ENCODE data around the gene IGF1R.
A peak's percentile ranks its signal among the peaks of the same experiment; 100 is the strongest.

Gene IGF1R

DNA sequence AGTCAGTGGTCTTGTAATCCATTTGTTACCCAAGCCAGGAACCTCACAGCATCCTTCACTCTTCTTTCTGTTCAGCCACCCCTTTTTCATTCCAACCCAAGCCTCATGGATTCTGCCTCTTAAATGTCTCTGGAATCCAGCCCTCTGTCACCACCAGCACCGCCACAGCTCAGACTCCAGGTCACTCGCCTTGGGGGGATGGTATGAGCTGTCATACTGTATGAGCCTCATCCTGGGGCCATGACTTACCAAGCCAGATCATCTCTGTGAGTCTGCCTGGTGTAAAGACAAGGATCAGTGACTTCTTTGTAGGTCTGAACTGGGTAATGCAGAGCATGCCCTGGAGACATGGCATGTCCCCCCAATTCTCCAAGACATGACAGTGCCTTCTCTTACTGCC is 279.7 kb downstream of the IGF1R start:
- TF ChIP-seq, protein P1, sequence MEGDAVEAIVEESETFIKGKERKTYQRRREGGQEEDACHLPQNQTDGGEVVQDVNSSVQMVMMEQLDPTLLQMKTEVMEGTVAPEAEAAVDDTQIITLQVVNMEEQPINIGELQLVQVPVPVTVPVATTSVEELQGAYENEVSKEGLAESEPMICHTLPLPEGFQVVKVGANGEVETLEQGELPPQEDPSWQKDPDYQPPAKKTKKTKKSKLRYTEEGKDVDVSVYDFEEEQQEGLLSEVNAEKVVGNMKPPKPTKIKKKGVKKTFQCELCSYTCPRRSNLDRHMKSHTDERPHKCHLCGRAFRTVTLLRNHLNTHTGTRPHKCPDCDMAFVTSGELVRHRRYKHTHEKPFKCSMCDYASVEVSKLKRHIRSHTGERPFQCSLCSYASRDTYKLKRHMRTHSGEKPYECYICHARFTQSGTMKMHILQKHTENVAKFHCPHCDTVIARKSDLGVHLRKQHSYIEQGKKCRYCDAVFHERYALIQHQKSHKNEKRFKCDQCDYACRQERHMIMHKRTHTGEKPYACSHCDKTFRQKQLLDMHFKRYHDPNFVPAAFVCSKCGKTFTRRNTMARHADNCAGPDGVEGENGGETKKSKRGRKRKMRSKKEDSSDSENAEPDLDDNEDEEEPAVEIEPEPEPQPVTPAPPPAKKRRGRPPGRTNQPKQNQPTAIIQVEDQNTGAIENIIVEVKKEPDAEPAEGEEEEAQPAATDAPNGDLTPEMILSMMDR (IDR thresholded peaks at IDR 0.05; ENCODE audit: low read depth, low read length): no peak
- Histone ChIP-seq H3K4me1 (peaks cover 8% of the 10 kb centered on the region), H3K36me3 (peaks cover 96% of the 10 kb centered on the region), H3K4me3 (ENCODE audit: low read depth, low read length) (no peak overlapping the region), H3K9me3 (no peaks in the 10 kb centered on the region), H3K27me3 (no peaks in the 10 kb centered on the region)
- DNase-seq: peak; percentile 26

DNA sequence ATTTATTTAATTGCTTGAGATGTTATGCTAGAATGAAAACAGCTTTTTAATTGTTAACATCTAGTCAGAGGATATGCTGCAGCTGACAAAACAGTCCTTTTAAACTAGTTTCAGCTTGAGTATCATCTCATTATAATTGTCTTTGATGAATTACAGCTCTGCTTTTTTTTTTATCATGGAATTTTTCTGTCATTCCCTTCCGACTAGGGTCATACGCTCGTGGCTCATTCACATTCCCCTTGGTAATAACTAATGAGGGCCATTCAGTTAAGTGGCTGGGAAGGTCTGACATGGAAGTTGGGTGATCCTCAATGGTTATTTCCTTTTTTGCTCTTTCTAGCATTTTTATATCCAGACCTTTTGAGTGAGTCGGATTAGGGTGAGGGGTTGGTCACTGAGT is 282.2 kb downstream of the IGF1R start:
- Histone ChIP-seq H3K36me3 (peaks cover 89% of the 10 kb centered on the region), H3K9me3 (no peaks in the 10 kb centered on the region), H3K4me3 (ENCODE audit: low read depth, low read length) (no peak overlapping the region), H3K4me1 (peaks cover 8% of the 10 kb centered on the region), H3K27me3 (no peaks in the 10 kb centered on the region)
- no peak for DNase-seq
- TF ChIP-seq, protein P1 (IDR thresholded peaks at IDR 0.05; ENCODE audit: low read depth, low read length): no peak

DNA sequence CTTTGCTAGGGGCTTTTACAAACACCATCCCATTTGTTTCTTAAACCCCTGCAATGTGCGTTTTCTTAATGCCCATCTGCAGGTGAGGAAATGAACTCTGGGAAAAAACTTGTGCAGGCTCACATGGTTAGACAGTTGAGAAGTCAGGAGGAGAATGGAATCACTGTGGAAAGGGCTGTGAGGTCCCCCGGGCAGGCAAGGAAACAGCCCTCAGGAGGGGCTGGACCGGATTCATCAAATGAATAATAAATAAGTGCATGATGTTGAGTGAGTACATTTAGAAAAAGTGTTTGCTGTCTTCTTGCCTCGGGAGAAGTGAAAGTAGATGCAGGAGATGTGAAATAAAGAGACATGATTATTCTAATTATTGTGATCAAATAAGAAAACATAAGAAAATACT is 282.7 kb downstream of the IGF1R start:
- Histone ChIP-seq H3K36me3 (peaks cover 89% of the 10 kb centered on the region), H3K27me3 (no peaks in the 10 kb centered on the region), H3K9me3 (no peaks in the 10 kb centered on the region), H3K4me1 (peaks cover 8% of the 10 kb centered on the region), H3K4me3 (ENCODE audit: low read depth, low read length) (no peak overlapping the region)
- TF ChIP-seq, protein P1 (IDR thresholded peaks at IDR 0.05; ENCODE audit: low read depth, low read length): no peak
- DNase-seq: no peak

DNA sequence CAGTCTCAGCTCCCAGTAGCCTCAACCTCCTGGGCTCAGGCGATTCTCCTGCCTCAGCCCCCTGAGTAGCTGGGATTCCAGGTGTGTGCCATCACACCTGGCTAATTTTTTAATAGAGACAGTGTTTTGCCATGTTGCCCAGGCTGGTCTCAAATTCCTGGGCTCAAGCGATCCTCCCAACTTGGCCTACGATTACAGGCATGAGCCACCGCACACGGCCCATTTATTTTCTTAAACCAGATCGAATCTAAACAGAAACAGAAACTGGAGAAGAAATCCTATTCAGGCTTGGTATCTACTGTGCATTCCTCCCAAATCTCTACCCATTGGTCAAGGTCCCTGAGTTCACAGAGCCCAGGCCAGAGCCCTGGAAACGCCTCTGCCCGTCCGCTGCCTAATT is 285.1 kb downstream of the IGF1R start:
- no peak overlapping the region for H3K4me3 ChIP-seq (ENCODE audit: low read depth, low read length)
- no peak for DNase-seq
- no peaks in the 10 kb centered on the region for H3K4me1 ChIP-seq
- TF ChIP-seq, protein P1 (IDR thresholded peaks at IDR 0.05; ENCODE audit: low read depth, low read length): no peak
- no peaks in the 10 kb centered on the region for H3K27me3 ChIP-seq
- H3K9me3 ChIP-seq: no peaks in the 10 kb centered on the region
- H3K36me3 ChIP-seq: peaks cover 87% of the 10 kb centered on the region

DNA sequence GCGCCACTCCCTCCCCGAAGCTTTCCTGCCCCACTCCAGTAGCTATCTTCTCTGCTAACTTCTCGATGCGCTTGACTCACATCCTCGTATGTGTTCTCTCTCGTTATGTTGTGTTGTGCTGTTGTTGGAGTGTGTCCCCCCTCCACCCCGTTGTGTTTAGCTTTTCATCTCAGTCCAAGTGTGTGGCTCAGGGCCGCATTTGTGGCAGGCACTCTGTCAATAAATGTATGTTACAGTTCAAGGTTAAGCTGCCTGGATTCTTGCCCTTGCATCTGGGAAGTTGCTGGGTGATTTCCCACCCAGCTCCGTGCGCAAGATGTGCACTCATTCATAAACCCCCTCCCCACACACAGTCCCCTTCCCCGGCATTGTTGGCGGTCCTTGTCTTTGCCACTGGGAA is 287.4 kb downstream of the IGF1R start:
- Histone ChIP-seq H3K4me3 (ENCODE audit: low read depth, low read length) (no peak overlapping the region), H3K36me3 (peaks cover 87% of the 10 kb centered on the region), H3K9me3 (no peaks in the 10 kb centered on the region), H3K4me1 (no peaks in the 10 kb centered on the region), H3K27me3 (no peaks in the 10 kb centered on the region)
- TF ChIP-seq, protein P1 (IDR thresholded peaks at IDR 0.05; ENCODE audit: low read depth, low read length): no peak
- no peak for DNase-seq

DNA sequence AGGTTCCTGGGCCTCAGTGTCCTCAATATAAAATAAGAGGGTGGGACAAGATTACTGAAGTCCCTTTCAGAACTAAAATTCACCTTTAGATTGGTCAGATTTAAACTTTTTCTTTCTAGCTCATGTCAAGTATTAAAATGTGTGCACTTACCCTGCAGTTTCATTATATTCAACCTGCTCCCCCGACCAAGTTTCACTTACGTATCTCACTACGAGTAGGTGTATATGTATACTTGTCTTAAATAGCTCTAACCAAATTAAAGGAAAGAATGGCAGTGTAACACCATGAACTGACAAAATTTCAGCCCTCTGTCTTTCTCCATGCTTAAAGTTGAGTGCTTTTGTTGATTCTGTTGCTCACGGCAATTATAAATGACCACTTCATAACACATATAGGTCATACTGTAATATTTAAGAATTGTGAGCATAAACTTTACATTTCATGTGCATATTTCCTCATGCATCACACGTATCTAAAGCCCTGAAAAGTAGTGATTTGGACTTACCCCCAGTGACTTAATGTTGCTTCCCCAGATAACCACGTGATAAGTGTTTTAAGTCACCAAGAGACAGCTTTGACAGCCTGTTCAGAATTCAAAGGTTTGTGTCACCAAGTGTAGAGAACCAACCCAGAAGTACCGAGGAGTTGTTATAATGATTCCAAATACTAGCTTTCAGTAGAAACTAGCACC is 289.2 kb downstream of the IGF1R start:
- H3K36me3 ChIP-seq: peaks cover 91% of the 10 kb centered on the region
- TF ChIP-seq, protein P1 (IDR thresholded peaks at IDR 0.05; ENCODE audit: low read depth, low read length): no peak

More for the DNA sequence above, 289.2 kb downstream of the IGF1R start:
- Histone ChIP-seq H3K4me1 (no peaks in the 10 kb centered on the region), H3K4me3 (ENCODE audit: low read depth, low read length) (no peak overlapping the region), H3K9me3 (no peaks in the 10 kb centered on the region), H3K27me3 (no peaks in the 10 kb centered on the region)
- DNase-seq: no peak

Data from BE2C (cell line).